ENCODE data around the gene EXOSC3.

DNA sequence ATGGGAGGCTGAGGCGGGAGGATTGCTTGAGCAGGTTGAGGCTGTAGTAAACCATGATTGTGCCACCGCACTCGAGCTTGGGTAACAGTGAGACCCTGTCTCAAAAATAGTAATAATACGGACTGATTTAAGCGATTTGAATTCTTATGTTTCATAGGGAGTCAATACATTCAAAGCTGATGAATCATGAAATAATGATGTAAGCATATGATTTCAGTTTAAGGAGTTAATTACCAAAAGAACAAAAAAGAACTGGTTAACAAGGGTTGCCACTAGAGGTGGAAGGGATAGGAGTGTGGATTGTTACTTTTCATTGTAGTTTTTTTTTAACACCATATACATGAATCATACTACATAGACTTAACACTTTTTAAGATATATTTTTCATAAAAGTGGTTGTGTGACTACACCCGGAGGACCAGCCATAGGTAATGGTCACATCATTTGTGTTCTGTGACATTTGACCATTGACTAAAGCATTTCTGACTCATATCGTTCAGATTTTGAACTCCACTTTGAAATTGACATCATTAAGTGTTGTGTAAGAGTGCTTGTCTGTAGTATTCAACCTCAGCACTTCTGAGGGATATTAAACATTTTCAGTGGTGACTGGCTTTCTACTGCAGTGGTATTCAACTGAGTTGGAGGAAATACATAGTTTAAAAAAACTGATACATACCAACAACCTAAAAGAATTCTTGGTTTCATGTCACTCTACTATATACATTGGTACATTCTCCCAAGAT is 24.3 kb downstream of the EXOSC3 start:
- no peak for TF ChIP-seq POLR2AphosphoS5 (IDR thresholded peaks at IDR 0.05)
- no peak for TF ChIP-seq CTCF (IDR thresholded peaks at IDR 0.05)
